Measurements from ENCODE around the gene GDNF.

Gene GDNF

GRCh38 chr5:37849641-37850040, 9.8 kb upstream of the GDNF start:
- no peak for DNase-seq (ENCODE audit: low read depth, low spot score)
- no peak overlapping the region for H3K27ac ChIP-seq

- H3K27ac ChIP-seq: peak overlapping the region; percentile 55
- DNase-seq (ENCODE audit: low read depth, low spot score): peak; percentile 89
Measured at GRCh38 chr5:37847978-37848425, 8.2 kb upstream of the GDNF start.

GRCh38 chr5:37846786-37847310, 7.0 kb upstream of the GDNF start:
- no peak overlapping the region for H3K27ac ChIP-seq
- DNase-seq (ENCODE audit: low read depth, low spot score): no peak

- no peak overlapping the region for H3K27ac ChIP-seq
Measured at GRCh38 chr5:37844009-37844408, 4.2 kb upstream of the GDNF start.

GRCh38 chr5:37842048-37842447, 2.2 kb upstream of the GDNF start:
- H3K27ac ChIP-seq: no peak overlapping the region
- no peak for DNase-seq (ENCODE audit: low read depth, low spot score)

More at GRCh38 chr5:37844009-37844408, 4.2 kb upstream of the GDNF start:
- DNase-seq (ENCODE audit: low read depth, low spot score): no peak

GRCh38 chr5:37841203-37841602, 1.4 kb upstream of the GDNF start:
- H3K27ac ChIP-seq: no peak overlapping the region
- DNase-seq (ENCODE audit: low read depth, low spot score): no peak

GRCh38 chr5:37840053-37841034, 503 bp upstream of the GDNF start:
- DNase-seq (ENCODE audit: low read depth, low spot score): no peak

GRCh38 chr5:37838933-37839341, 904 bp downstream of the GDNF start:
- no peak for DNase-seq (ENCODE audit: low read depth, low spot score)
- H3K27ac ChIP-seq: no peak overlapping the region

More at GRCh38 chr5:37840053-37841034, 503 bp upstream of the GDNF start:
- no peak overlapping the region for H3K27ac ChIP-seq

- H3K27ac ChIP-seq: no peak overlapping the region
- no peak for DNase-seq (ENCODE audit: low read depth, low spot score)
Measured at GRCh38 chr5:37838152-37838932, 1.5 kb downstream of the GDNF start.

GRCh38 chr5:37837414-37838032, 2.3 kb downstream of the GDNF start:
- no peak overlapping the region for H3K27ac ChIP-seq
- DNase-seq (ENCODE audit: low read depth, low spot score): no peak

- DNase-seq (ENCODE audit: low read depth, low spot score): no peak
- H3K27ac ChIP-seq: no peak overlapping the region
Measured at GRCh38 chr5:37836592-37837413, 3.0 kb downstream of the GDNF start.

GRCh38 chr5:37836235-37836591, 3.6 kb downstream of the GDNF start:
- DNase-seq (ENCODE audit: low read depth, low spot score): no peak

GRCh38 chr5:37835380-37835973, 4.4 kb downstream of the GDNF start:
- DNase-seq (ENCODE audit: low read depth, low spot score): no peak
- no peak overlapping the region for H3K27ac ChIP-seq

More at GRCh38 chr5:37836235-37836591, 3.6 kb downstream of the GDNF start:
- no peak overlapping the region for H3K27ac ChIP-seq

- H3K27ac ChIP-seq: no peak overlapping the region
- DNase-seq (ENCODE audit: low read depth, low spot score): no peak
Measured at GRCh38 chr5:37834542-37835379, 5.1 kb downstream of the GDNF start.

GRCh38 chr5:37833990-37834389, 5.9 kb downstream of the GDNF start:
- DNase-seq (ENCODE audit: low read depth, low spot score): no peak
- no peak overlapping the region for H3K27ac ChIP-seq

- no peak overlapping the region for H3K27ac ChIP-seq
- DNase-seq (ENCODE audit: low read depth, low spot score): no peak
Measured at GRCh38 chr5:37831821-37832534, 7.9 kb downstream of the GDNF start.

GRCh38 chr5:37830348-37830747, 9.5 kb downstream of the GDNF start:
- no peak overlapping the region for H3K27ac ChIP-seq
- DNase-seq (ENCODE audit: low read depth, low spot score): no peak

All from epithelial cell of prostate (primary cell).